Panc1 (cell line): ENCODE results near the gene CCNYL1. TPM values are rescaled to one million over a fixed set of nuclear protein-coding genes. Genes with fewer than 3 reads are reported as not detected.
A peak's percentile ranks its signal among the peaks of the same experiment; 100 is the strongest.

Source experiments
- ATAC-seq: fragments of 200-7000 bp; cut with Tn5 transposase; 2 replicates; pipeline ENCODE4 v1.9.1; 2020; ENCODE audit warnings: mild to moderate bottlenecking, moderate library complexity
- BruUV-seq: library from RNA; stranded (reverse); fragments of 400-500 nt; replicated peaks from 2 replicates; lab custom pipeline; 2021; lab: Mats Ljungman, UMichigan
- CTCF ChIA-PET: fragments of 300-600 bp; sonication (Branson Sonifier 250); formaldehyde crosslinking; loops from one replicate; lab custom pipeline; 2022; ENCODE audit warnings: antibody characterized with exemption; lab: Charles Lee
- POLR2A ChIA-PET: fragments of 300-600 bp; sonication (Branson Sonifier 250); formaldehyde crosslinking; loops from one replicate; lab custom pipeline; 2022; ENCODE audit warnings: antibody characterized with exemption; lab: Charles Lee
- DNase-seq: peaks from one replicate; pipeline ENCODE4 v3.0.0-alpha.2; 2010; ENCODE audit warnings: low read depth, low spot score
- H3K27ac ChIP-seq: 2 replicates; pipeline ENCODE4 v1.5.1; 2011; ENCODE audit warnings: mild to moderate bottlenecking, low read length, inconsistent platforms
- H3K27me3 ChIP-seq: fragments of 200-500 bp; sonication (Bioruptor generic); 2 replicates; pipeline ENCODE4 v1.6.0; 2014; ENCODE audit warnings: low read length, inconsistent platforms; ENCODE audit not compliant: control insufficient read depth, insufficient read depth
- H3K36me3 ChIP-seq: fragments of 200-500 bp; sonication (Bioruptor generic); 2 replicates; pipeline ENCODE4 v1.5.1; 2014; ENCODE audit warnings: inconsistent platforms, mild to moderate bottlenecking, low read length, moderate library complexity; ENCODE audit not compliant: control insufficient read depth, insufficient read depth
- H3K4me1 ChIP-seq: 2 replicates; pipeline ENCODE4 v1.5.1; 2011; ENCODE audit warnings: inconsistent platforms, mild to moderate bottlenecking, low read length, moderate library complexity; ENCODE audit not compliant: control insufficient read depth, insufficient read depth
- H3K4me3 ChIP-seq, 2 experiments: 2 replicates each; pipeline ENCODE4 v1.5.1; 2011 to 2012; ENCODE audit warnings: low read depth in 2 of 2, low read length in 2 of 2, mild to moderate bottlenecking in 2 of 2, inconsistent platforms in 1 of 2, moderate library complexity in 1 of 2
- H3K9me3 ChIP-seq: fragments of 200-500 bp; sonication (Bioruptor generic); 2 replicates; pipeline ENCODE4 v1.5.1; 2014; ENCODE audit warnings: low read depth, mild to moderate bottlenecking, inconsistent platforms, low read length, moderate library complexity; ENCODE audit not compliant: control insufficient read depth, insufficient read depth
- POLR2AphosphoS5 ChIP-seq: IDR thresholded peaks from 2 replicates; pipeline ENCODE4 v1.6.1; 2012; ENCODE audit warnings: mild to moderate bottlenecking, low read depth, low read length, moderate library complexity
- SIN3A ChIP-seq: IDR thresholded peaks from 2 replicates; pipeline ENCODE4 v1.6.1; 2012; ENCODE audit warnings: low read depth, mild to moderate bottlenecking, low read length, moderate library complexity, borderline replicate concordance; ENCODE audit not compliant: insufficient read depth
- TCF7L2 ChIP-seq: IDR thresholded peaks from 2 replicates; pipeline ENCODE4 v1.6.1; 2011; ENCODE audit warnings: mild to moderate bottlenecking, low read depth, low read length, inconsistent platforms
- in situ Hi-C: cut with HindIII; loops from 2 replicates; pipeline ENCODE4 v1.10.0; 2016; ENCODE audit warnings: low sequenced_read_pairs, low pct_unique_long_range_greater_than_20kb
- intact Hi-C: fragments of 100-400 bp; cut with micrococcal nuclease; formaldehyde crosslinking; loops from one replicate; pipeline ENCODE4 v1.10.0; 2022; ENCODE audit not compliant: unreplicated experiment
- total RNA-seq: library from RNA; stranded (reverse); gene quantifications from one replicate; pipeline ENCODE4 v1.2.1, GENCODE V29; 2021; ENCODE audit not compliant: unreplicated experiment
- TF ChIP-seq, protein P1 (sequence below), 2 experiments: IDR thresholded peaks; 2 replicates each; pipeline ENCODE4 v1.6.1; 2011 to 2012; ENCODE audit warnings: low read depth in 2 of 2, control low read depth in 1 of 2, low read length in 1 of 2, mild to moderate bottlenecking in 1 of 2, moderate library complexity in 1 of 2; ENCODE audit not compliant: insufficient read depth in 1 of 2
- TF ChIP-seq, protein P2 (sequence below): fragments of 450-650 bp; IDR thresholded peaks from 2 replicates; pipeline ENCODE4 v1.5.1; 2017; ENCODE audit warnings: mild to moderate bottlenecking

Gene CCNYL1
- total RNA-seq, 1 experiment from 2014 or later, result 31.4 TPM

DNA sequence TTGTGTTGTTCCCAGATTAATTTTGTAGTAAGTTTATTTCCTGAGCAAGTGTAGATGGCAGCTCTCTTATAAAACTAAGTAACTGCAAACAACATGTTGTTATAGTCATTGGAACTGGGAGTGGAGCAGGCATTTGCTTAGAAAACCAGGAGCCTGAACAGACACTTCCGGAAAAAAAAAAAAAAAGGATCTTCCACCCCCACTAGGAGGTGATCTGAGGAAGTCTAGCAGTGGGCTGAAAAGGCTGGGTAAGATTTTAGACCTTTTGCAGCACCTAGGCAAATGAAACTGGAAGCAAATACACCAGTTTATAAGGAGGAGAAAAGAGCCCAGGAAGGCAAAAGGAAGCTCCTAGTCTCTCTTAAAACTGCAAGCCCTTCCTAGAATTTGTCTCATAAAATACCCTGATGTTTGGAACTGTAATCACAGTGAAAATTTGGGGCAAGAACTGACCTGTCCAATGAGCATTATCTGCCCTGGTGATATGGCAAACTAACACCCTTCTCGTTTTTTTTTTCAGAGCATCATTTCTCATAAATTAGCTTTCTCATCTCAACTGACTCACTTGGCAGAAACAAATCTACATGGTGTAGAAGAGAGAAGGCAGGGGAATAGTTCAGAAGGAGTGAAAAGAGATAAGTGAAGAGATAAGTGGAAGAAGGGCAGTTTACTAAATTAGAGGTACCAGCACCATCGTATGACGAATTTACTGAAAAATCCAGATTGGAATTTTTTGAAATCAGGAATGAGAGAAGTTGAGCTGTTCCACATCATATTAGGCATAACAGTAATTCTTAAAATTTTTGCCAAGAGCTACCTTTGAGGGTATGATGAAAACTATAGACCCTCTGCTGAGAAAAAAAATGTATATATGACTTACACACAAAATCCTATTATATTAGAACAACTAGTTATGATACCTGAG, 4.2 kb upstream of the CCNYL1 start:
- TF ChIP-seq SIN3A, result no peak
- TF ChIP-seq TCF7L2, result no peak
- TF ChIP-seq POLR2AphosphoS5, result no peak
- TF ChIP-seq, protein P1, sequence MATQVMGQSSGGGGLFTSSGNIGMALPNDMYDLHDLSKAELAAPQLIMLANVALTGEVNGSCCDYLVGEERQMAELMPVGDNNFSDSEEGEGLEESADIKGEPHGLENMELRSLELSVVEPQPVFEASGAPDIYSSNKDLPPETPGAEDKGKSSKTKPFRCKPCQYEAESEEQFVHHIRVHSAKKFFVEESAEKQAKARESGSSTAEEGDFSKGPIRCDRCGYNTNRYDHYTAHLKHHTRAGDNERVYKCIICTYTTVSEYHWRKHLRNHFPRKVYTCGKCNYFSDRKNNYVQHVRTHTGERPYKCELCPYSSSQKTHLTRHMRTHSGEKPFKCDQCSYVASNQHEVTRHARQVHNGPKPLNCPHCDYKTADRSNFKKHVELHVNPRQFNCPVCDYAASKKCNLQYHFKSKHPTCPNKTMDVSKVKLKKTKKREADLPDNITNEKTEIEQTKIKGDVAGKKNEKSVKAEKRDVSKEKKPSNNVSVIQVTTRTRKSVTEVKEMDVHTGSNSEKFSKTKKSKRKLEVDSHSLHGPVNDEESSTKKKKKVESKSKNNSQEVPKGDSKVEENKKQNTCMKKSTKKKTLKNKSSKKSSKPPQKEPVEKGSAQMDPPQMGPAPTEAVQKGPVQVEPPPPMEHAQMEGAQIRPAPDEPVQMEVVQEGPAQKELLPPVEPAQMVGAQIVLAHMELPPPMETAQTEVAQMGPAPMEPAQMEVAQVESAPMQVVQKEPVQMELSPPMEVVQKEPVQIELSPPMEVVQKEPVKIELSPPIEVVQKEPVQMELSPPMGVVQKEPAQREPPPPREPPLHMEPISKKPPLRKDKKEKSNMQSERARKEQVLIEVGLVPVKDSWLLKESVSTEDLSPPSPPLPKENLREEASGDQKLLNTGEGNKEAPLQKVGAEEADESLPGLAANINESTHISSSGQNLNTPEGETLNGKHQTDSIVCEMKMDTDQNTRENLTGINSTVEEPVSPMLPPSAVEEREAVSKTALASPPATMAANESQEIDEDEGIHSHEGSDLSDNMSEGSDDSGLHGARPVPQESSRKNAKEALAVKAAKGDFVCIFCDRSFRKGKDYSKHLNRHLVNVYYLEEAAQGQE (IDR thresholded peaks at IDR 0.05; ENCODE audit: insufficient read depth in 1 of 2, low read depth in 2 of 2, low read length in 1 of 2), result no peak
- TF ChIP-seq, protein P2, sequence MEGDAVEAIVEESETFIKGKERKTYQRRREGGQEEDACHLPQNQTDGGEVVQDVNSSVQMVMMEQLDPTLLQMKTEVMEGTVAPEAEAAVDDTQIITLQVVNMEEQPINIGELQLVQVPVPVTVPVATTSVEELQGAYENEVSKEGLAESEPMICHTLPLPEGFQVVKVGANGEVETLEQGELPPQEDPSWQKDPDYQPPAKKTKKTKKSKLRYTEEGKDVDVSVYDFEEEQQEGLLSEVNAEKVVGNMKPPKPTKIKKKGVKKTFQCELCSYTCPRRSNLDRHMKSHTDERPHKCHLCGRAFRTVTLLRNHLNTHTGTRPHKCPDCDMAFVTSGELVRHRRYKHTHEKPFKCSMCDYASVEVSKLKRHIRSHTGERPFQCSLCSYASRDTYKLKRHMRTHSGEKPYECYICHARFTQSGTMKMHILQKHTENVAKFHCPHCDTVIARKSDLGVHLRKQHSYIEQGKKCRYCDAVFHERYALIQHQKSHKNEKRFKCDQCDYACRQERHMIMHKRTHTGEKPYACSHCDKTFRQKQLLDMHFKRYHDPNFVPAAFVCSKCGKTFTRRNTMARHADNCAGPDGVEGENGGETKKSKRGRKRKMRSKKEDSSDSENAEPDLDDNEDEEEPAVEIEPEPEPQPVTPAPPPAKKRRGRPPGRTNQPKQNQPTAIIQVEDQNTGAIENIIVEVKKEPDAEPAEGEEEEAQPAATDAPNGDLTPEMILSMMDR, result no peak
- DNase-seq, result no peak
- H3K27ac ChIP-seq, result 0 out of 2 replicates have a peak overlapping the region, but pooled peaks have one; percentile 10
- no peaks in the 10 kb centered on the region; the same call in 1 of the 2 replicates for H3K36me3 ChIP-seq
- no peaks in the 10 kb centered on the region for H3K27me3 ChIP-seq
- H3K9me3 ChIP-seq, result no peaks in the 10 kb centered on the region
- BruUV-seq, result no TSS peak
- in situ Hi-C loops (no loop called here), intact Hi-C loops (no loop called here)
- no peak overlapping the region for H3K4me3 ChIP-seq
- no peaks in the 10 kb centered on the region for H3K4me1 ChIP-seq
- ATAC-seq, result no peak
- POLR2A ChIA-PET, result interaction anchor here (0.5 to 0.7 kb wide), 2 partner anchors 11 to 1818 kb away, joined by 4 read pairs; no protein-coding TSS in a partner anchor
- CTCF ChIA-PET, result interaction anchor here (0.7 kb wide), 1 partner anchor 926 kb away, joined by 4 read pairs; no protein-coding TSS in a partner anchor

DNA sequence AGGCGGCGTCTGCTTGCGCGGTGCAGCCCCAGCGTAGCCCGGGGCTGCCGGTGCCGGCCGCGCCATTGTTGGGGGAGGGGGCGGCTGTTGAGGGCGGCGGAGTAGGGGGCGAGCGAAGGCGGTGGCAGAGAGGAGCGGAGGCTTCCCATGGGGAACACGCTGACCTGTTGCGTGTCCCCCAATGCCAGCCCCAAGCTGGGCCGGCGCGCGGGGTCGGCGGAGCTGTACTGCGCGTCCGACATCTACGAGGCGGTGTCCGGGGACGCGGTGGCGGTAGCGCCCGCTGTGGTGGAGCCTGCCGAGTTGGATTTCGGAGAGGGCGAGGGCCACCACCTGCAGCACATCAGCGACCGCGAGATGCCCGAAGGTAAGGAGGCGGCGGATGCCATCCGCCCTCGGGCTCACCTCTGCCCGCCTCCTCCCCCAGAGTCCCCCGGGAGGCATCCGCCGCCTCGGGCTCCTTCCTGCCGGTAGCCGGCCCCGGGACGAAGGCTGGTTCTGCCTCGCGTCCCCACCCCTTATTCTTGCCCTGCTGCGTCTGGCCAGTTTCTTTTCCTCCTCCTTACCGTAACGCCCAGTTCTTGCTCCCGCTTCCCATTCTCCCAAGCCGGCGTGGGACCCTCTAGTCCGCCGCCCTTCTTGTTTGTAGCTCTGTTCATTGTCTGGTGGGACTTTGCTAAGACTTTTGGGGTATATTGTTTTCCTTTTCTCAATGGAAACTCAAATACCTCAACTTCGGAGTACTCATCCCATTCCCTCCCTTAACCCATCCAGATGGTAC, 500 bp downstream of the CCNYL1 start:
- H3K9me3 ChIP-seq, result no peaks in the 10 kb centered on the region
- in situ Hi-C loops, result no loop called here
- no peaks in the 10 kb centered on the region for H3K27me3 ChIP-seq
- peaks cover 7% of the 10 kb centered on the region for H3K4me1 ChIP-seq
- no peaks in the 10 kb centered on the region; the same call in 1 of the 2 replicates for H3K36me3 ChIP-seq
- ATAC-seq, result peak; percentile 41
- H3K27ac ChIP-seq, result peak overlapping the region; percentile 82
- POLR2A ChIA-PET, result interaction anchor here (0.7 to 1.2 kb wide), 2 partner anchors 10 to 81 kb away, joined by 3 to 4 read pairs; no protein-coding TSS in a partner anchor
- no peak for DNase-seq
- CTCF ChIA-PET, result interaction anchor here (0.6 to 1.0 kb wide), 2 partner anchors 84 to 85 kb away, joined by 3 to 5 read pairs; no protein-coding TSS in a partner anchor
- H3K4me3 ChIP-seq, result peak overlapping the region; percentile 70 to 87
- no TSS peak for BruUV-seq
- TF ChIP-seq POLR2AphosphoS5 (no peak), SIN3A (0 out of 2 replicates have a peak, but pooled peaks have one; percentile 62)
- TF ChIP-seq, protein P1 (IDR thresholded peaks at IDR 0.05; ENCODE audit: insufficient read depth in 1 of 2, low read depth in 2 of 2, low read length in 1 of 2), result no peak
- intact Hi-C loops, result loop anchor here (5.0 kb wide), 1 partner anchor 85 kb away; the partner anchor contains the start of gene METTL21A
